Body of pancreas (tissue), 4 donors: ENCODE results near the gene RANBP17. TPM values are rescaled to one million over a fixed set of nuclear protein-coding genes. Genes with fewer than 3 reads are reported as not detected.

Experiments
- ATAC-seq: fragments of 150-250 bp; one replicate; pipeline ENCODE4 v1.9.1; 2016
- DNase-seq, 4 donors: peaks; one replicate each; pipeline ENCODE4 v3.0.0-alpha.2; 2019
- H3K27ac ChIP-seq, 4 donors: fragments of 200-600 bp; sonication (generic); 1 replicate in 3 of 4; 2 replicates in 1 of 4; pipeline versions ENCODE4 v1.5.1 to v1.6.1; 2016 to 2019; ENCODE audit warnings: mild to moderate bottlenecking in 1 of 4, mixed read lengths in 1 of 4, moderate library complexity in 1 of 4
- H3K27me3 ChIP-seq, 2 donors: fragments of 200-600 bp; sonication (generic); one replicate each; pipeline ENCODE4 v1.6.0; 2016; ENCODE audit warnings: mild to moderate bottlenecking in 1 of 2
- H3K36me3 ChIP-seq, 2 donors: fragments of 200-600 bp; sonication (generic); replicated peaks in 1 of 2; 2 replicates each; pipeline ENCODE4 v1.5.1; 2016; ENCODE audit warnings: low read depth in 2 of 2; ENCODE audit not compliant: insufficient read depth in 1 of 2
- H3K4me1 ChIP-seq: fragments of 200-600 bp; sonication (generic); one replicate; pipeline ENCODE4 v1.6.0; 2016
- H3K4me3 ChIP-seq, 2 donors: fragments of 200-600 bp; sonication (generic); 1 replicate in 1 of 2; 2 replicates in 1 of 2; pipeline ENCODE4 v1.5.1; 2016 to 2019
- H3K9me3 ChIP-seq, 3 donors: fragments of 200-600 bp; sonication (generic); 1 replicate in 2 of 3; 2 replicates in 1 of 3; pipeline ENCODE4 v1.5.1; 2016
- CTCF ChIP-seq, 7 experiments: fragments of 450-650 bp in 4 of 7; fragments of 200-600 bp in 3 of 7; sonication (generic) in 3 of 7; IDR thresholded peaks; one replicate each; pipeline ENCODE4 v1.5.1; 2016 to 2019; ENCODE audit warnings: antibody characterized with exemption in 7 of 7
- POLR2A ChIP-seq, 3 donors: fragments of 450-650 bp; IDR thresholded peaks; one replicate each; pipeline ENCODE4 v1.6.1; 2016; ENCODE audit warnings: antibody characterized with exemption in 3 of 3, mild to moderate bottlenecking in 2 of 3
- WGBS, 2 donors: methylation state at CpG; one replicate each; pipeline ENCODE4 v1.1.5; 2017; 5-methylcytosine and 5-hydroxymethylcytosine counted together
- intact Hi-C: fragments of 100-400 bp; cut with DNase I; formaldehyde crosslinking; loops from one replicate; pipeline ENCODE4 v1.15.1; 2023
- total RNA-seq, 2 donors: library from RNA; depleted of rRNA; stranded (reverse); fragments of >200 nt; gene quantifications; one replicate each; pipeline ENCODE4 v1.1.0, GENCODE V29; 2016

Gene RANBP17
- total RNA-seq, 2 donors from 2014 or later = 6.6 to 9.1 TPM

DNA sequence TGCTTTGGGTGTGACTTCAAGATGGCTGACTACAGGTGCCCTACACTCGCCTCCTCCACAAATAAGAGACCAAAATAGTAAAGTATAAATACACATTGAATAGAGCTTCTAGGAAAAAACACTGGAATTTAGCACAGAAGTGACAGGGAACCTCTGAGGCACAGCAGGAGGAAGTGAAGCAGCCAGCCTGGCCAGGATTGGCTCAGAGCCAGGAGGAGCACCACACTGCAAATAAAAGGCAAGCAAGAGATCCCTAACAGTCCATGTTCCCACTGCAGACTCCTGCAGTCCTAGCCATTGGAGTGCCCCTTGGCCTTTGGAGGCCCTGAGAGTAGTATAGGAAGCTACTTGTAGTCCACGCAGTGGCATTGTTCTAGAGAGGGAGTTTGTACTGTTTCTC, 260.6 kb downstream of the RANBP17 start:
- no peak for ATAC-seq
- Histone ChIP-seq H3K4me3 (no peak overlapping the region), H3K36me3 (no peaks in the 10 kb centered on the region), H3K9me3 (no peaks in the 10 kb centered on the region), H3K4me1 (no peaks in the 10 kb centered on the region), H3K27ac (no peak overlapping the region), H3K27me3 (no peaks in the 10 kb centered on the region)
- no peak for TF ChIP-seq POLR2A (IDR thresholded peaks at IDR 0.05)
- 80 to 83% methylated on average over 2 of the region's 2 CpGs for WGBS, 2 donors
- intact Hi-C loops = no loop called here
- DNase-seq = peak in 3 of 4 donors; percentile 11 to 24 (median 20)

DNA sequence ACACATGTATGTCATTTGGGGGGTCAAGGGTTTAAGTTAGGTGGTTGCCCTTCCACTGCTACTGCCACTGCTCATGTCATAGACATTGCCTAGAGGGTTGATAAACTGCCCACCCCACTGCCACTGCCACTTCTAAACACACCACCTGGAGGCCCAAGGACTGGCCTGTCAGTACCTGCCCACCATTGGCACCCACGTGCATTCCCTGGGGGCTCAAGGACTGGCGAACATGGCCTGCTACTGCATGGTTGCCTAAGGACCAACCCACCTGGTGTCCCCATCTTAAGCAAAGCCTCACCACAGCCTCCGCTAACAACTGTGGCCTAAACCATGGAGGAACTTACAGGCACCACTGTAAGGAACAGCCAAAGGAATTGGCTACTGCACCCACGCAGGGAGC, 261.6 kb downstream of the RANBP17 start:
- TF ChIP-seq POLR2A (IDR thresholded peaks at IDR 0.05) = no peak
- TF ChIP-seq CTCF (IDR thresholded peaks at IDR 0.05) = no peak
- H3K36me3 ChIP-seq = no peaks in the 10 kb centered on the region
- no peaks in the 10 kb centered on the region for H3K4me1 ChIP-seq
- H3K4me3 ChIP-seq = no peak overlapping the region
- no peaks in the 10 kb centered on the region for H3K9me3 ChIP-seq
- intact Hi-C loops = no loop called here
- DNase-seq (no peak), ATAC-seq (no peak)
- H3K27ac ChIP-seq = no peak overlapping the region
- WGBS, 2 donors = 87 to 92% methylated on average over 4 of the region's 4 CpGs
- no peaks in the 10 kb centered on the region for H3K27me3 ChIP-seq

GRCh38 chr5:171127314-171127713, 265.5 kb downstream of the RANBP17 start:
- Histone ChIP-seq H3K27ac (no peak overlapping the region), H3K4me3 (no peak overlapping the region), H3K4me1 (no peaks in the 10 kb centered on the region), H3K36me3 (no peaks in the 10 kb centered on the region), H3K27me3 (no peaks in the 10 kb centered on the region), H3K9me3 (no peaks in the 10 kb centered on the region)
- TF ChIP-seq POLR2A (IDR thresholded peaks at IDR 0.05) (no peak), CTCF (IDR thresholded peaks at IDR 0.05) (no peak)
- ATAC-seq (no peak), DNase-seq (no peak)
- 86 to 88% methylated on average over 2 of the region's 2 CpGs for WGBS, 2 donors
- intact Hi-C loops = no loop called here

GRCh38 chr5:171128136-171128535, 266.3 kb downstream of the RANBP17 start:
- TF ChIP-seq CTCF (IDR thresholded peaks at IDR 0.05) = no peak
- TF ChIP-seq POLR2A (IDR thresholded peaks at IDR 0.05) = no peak
- Histone ChIP-seq H3K27me3 (no peaks in the 10 kb centered on the region), H3K9me3 (no peaks in the 10 kb centered on the region), H3K27ac (no peak overlapping the region), H3K36me3 (no peaks in the 10 kb centered on the region), H3K4me3 (no peak overlapping the region), H3K4me1 (no peaks in the 10 kb centered on the region)
- 94 to 95% methylated on average over 4 of the region's 4 CpGs for WGBS, 2 donors
- intact Hi-C loops = no loop called here
- no peak for ATAC-seq
- no peak for DNase-seq

GRCh38 chr5:171129308-171129707, 267.5 kb downstream of the RANBP17 start:
- no peak for ATAC-seq
- H3K4me3 ChIP-seq = no peak overlapping the region
- H3K9me3 ChIP-seq = no peaks in the 10 kb centered on the region
- intact Hi-C loops = no loop called here
- no peak for DNase-seq
- H3K27me3 ChIP-seq = no peaks in the 10 kb centered on the region
- no peak overlapping the region for H3K27ac ChIP-seq
- no peaks in the 10 kb centered on the region for H3K4me1 ChIP-seq
- H3K36me3 ChIP-seq = no peaks in the 10 kb centered on the region
- 80 to 81% methylated on average over 5 of the region's 5 CpGs for WGBS, 2 donors
- TF ChIP-seq POLR2A (IDR thresholded peaks at IDR 0.05) (no peak), CTCF (IDR thresholded peaks at IDR 0.05) (no peak)
